WTC11 (cell line): ENCODE data around the gene DHDDS. TPM values are rescaled to one million over a fixed set of nuclear protein-coding genes. Genes with fewer than 3 reads are reported as not detected.

Experiments
- ATAC-seq: fragments of 200-7000 bp; cut with Tn5 transposase; 2 replicates; pipeline ENCODE4 v1.10.0; 2021; ENCODE audit warnings: mild to moderate bottlenecking, moderate library complexity
- CTCF ChIA-PET: fragments of 300-600 bp; sonication (Branson Sonifier 250); formaldehyde crosslinking; loops from one replicate; lab custom pipeline; 2021; ENCODE audit warnings: antibody characterized with exemption; lab: Charles Lee
- POLR2A ChIA-PET: fragments of 350-600 bp; sonication (Branson Sonifier 250); formaldehyde crosslinking; loops from one replicate; lab custom pipeline; 2021; ENCODE audit warnings: antibody characterized with exemption; lab: Charles Lee
- DNase-seq: peaks from one replicate; pipeline ENCODE4 v3.0.0; 2021; ENCODE audit warnings: low spot score
- H3K27ac Mint-ChIP-seq: 2 replicates; pipeline ENCODE4 v1.8.0; 2021; ENCODE audit warnings: mixed read lengths
- H3K27me3 Mint-ChIP-seq: 2 replicates; pipeline ENCODE4 v1.8.0; 2021; ENCODE audit warnings: low read depth, mild to moderate bottlenecking, moderate library complexity, mixed read lengths
- H3K36me3 Mint-ChIP-seq: 2 replicates; pipeline ENCODE4 v1.8.0; 2021; ENCODE audit warnings: mixed read lengths
- H3K4me1 Mint-ChIP-seq: 2 replicates; pipeline ENCODE4 v1.8.0; 2022; ENCODE audit warnings: mixed read lengths
- H3K4me3 Mint-ChIP-seq: 2 replicates; pipeline ENCODE4 v1.8.0; 2021; ENCODE audit warnings: mild to moderate bottlenecking, moderate library complexity, mixed read lengths
- H3K9me3 Mint-ChIP-seq: 2 replicates; pipeline ENCODE4 v1.8.0; 2021; ENCODE audit warnings: mixed read lengths
- CBFB ChIP-seq: sonication (generic); formaldehyde crosslinking; IDR thresholded peaks from 2 replicates; pipeline ENCODE4 v1.8.1; 2022; ENCODE audit warnings: mild to moderate bottlenecking, low read depth, missing genetic modification reagents
- EMX1 ChIP-seq: fragments of 250-450 bp; sonication (Bioruptor Pico); IDR thresholded peaks from 2 replicates; pipeline ENCODE4 v1.8.0; 2021; ENCODE audit warnings: mild to moderate bottlenecking
- ESRRA ChIP-seq: sonication (generic); formaldehyde crosslinking; IDR thresholded peaks from 2 replicates; pipeline ENCODE4 v1.8.1; 2022; ENCODE audit warnings: mild to moderate bottlenecking, missing genetic modification reagents, borderline replicate concordance
- GABPB1 ChIP-seq: sonication (generic); formaldehyde crosslinking; IDR thresholded peaks from 2 replicates; pipeline ENCODE4 v1.8.1; 2023; ENCODE audit warnings: mild to moderate bottlenecking, missing genetic modification reagents
- JUN ChIP-seq: sonication (generic); formaldehyde crosslinking; IDR thresholded peaks from 2 replicates; pipeline ENCODE4 v1.8.0; 2023; ENCODE audit warnings: mild to moderate bottlenecking, missing genetic modification reagents
- KAT7 ChIP-seq: sonication (generic); formaldehyde crosslinking; IDR thresholded peaks from 2 replicates; pipeline ENCODE4 v1.8.1; 2023; ENCODE audit warnings: missing genetic modification reagents, mild to moderate bottlenecking, borderline replicate concordance
- NFATC4 ChIP-seq: fragments of 250-450 bp; sonication (Bioruptor Pico); IDR thresholded peaks from 2 replicates; pipeline ENCODE4 v1.9.0; 2021; ENCODE audit warnings: mild to moderate bottlenecking
- NFYB ChIP-seq: sonication (generic); formaldehyde crosslinking; conservative IDR thresholded peaks from 2 replicates; pipeline ENCODE4 v1.8.0; 2022; ENCODE audit warnings: low read depth, missing genetic modification reagents
- NR2C2 ChIP-seq: sonication (generic); formaldehyde crosslinking; IDR thresholded peaks from 2 replicates; pipeline ENCODE4 v1.8.0; 2022; ENCODE audit warnings: mild to moderate bottlenecking, missing genetic modification reagents
- SP1 ChIP-seq: sonication (generic); formaldehyde crosslinking; conservative IDR thresholded peaks from 2 replicates; pipeline ENCODE4 v1.8.1; 2022; ENCODE audit warnings: missing genetic modification reagents
- TP53 ChIP-seq: sonication (generic); formaldehyde crosslinking; IDR thresholded peaks from 2 replicates; pipeline ENCODE4 v1.8.1; 2023; ENCODE audit warnings: mild to moderate bottlenecking, missing genetic modification reagents
- ZNF263 ChIP-seq: sonication (generic); formaldehyde crosslinking; IDR thresholded peaks from 2 replicates; pipeline ENCODE4 v1.8.1; 2022; ENCODE audit warnings: low read depth, mild to moderate bottlenecking, moderate library complexity, missing genetic modification reagents
- ZNF317 ChIP-seq: sonication (generic); formaldehyde crosslinking; IDR thresholded peaks from 2 replicates; pipeline ENCODE4 v1.8.1; 2023; ENCODE audit warnings: low read depth, mild to moderate bottlenecking, moderate library complexity, missing genetic modification reagents, borderline replicate concordance
- ZNF396 ChIP-seq: fragments of 250-450 bp; sonication (Bioruptor Pico); IDR thresholded peaks from 2 replicates; pipeline ENCODE4 v1.8.0; 2021; ENCODE audit warnings: mild to moderate bottlenecking, moderate library complexity, borderline replicate concordance
- ZNF416 ChIP-seq: fragments of 250-450 bp; sonication (Bioruptor Pico); IDR thresholded peaks from 2 replicates; pipeline ENCODE4 v1.9.0; 2021; ENCODE audit warnings: mild to moderate bottlenecking, inconsistent platforms
- total RNA-seq: library from RNA; stranded (reverse); gene quantifications from 3 replicates; pipeline ENCODE4 v1.2.3, GENCODE V29; 2021
- TF ChIP-seq, protein P1 (sequence below): sonication (generic); formaldehyde crosslinking; IDR thresholded peaks from 2 replicates; pipeline ENCODE4 v1.8.0; 2023; ENCODE audit warnings: mild to moderate bottlenecking, missing genetic modification reagents
- TF ChIP-seq, protein P2 (sequence below): sonication (generic); formaldehyde crosslinking; IDR thresholded peaks from 2 replicates; pipeline ENCODE4 v1.8.1; 2023; ENCODE audit warnings: mild to moderate bottlenecking, missing genetic modification reagents, moderate library complexity
- TF ChIP-seq, protein P3 (sequence below): sonication (generic); formaldehyde crosslinking; IDR thresholded peaks from 2 replicates; pipeline ENCODE4 v1.8.0; 2023; ENCODE audit warnings: missing genetic modification reagents
- TF ChIP-seq, protein P4 (sequence below): sonication (generic); formaldehyde crosslinking; conservative IDR thresholded peaks from 2 replicates; pipeline ENCODE4 v1.8.1; 2022; ENCODE audit warnings: mild to moderate bottlenecking, missing genetic modification reagents
- TF ChIP-seq, protein P5 (sequence below): fragments of 250-450 bp; sonication (Bioruptor Pico); IDR thresholded peaks from 2 replicates; pipeline ENCODE4 v1.9.0; 2021; ENCODE audit warnings: mild to moderate bottlenecking, borderline replicate concordance

DHDDS gene
- total RNA-seq, 1 experiment from 2014 or later = 55.4 TPM

DNA sequence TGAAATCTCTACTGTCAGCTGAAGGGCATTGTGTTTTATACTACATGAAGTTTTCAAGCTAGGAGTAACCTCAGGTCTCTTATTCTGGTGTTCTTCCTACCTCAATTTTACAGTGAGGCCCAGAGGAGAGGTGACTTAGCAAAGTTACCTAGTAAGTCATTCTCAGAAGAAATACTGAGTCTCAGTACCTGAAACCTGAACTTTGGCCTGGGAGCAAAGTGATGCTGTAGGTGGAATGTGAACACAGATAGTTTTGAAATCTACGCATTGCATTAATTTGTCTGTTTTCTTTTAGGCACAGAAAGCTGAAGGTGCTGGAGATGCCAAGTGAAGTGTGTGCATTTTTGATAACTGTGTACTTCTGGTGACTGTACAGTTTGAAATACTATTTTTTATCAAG is 42.7 kb downstream of the DHDDS start (continued):
- TF ChIP-seq CBFB (no peak), ZNF396 (no peak), JUN (CRISPR knock-in tag) (no peak), KAT7 (no peak), ESRRA (CRISPR knock-in tag) (no peak), ZNF317 (CRISPR knock-in tag) (no peak), NFYB (CRISPR knock-in tag) (no peak), ZNF263 (no peak), TP53 (CRISPR knock-in tag) (no peak), ZNF416 (no peak)
- TF ChIP-seq, protein P1, sequence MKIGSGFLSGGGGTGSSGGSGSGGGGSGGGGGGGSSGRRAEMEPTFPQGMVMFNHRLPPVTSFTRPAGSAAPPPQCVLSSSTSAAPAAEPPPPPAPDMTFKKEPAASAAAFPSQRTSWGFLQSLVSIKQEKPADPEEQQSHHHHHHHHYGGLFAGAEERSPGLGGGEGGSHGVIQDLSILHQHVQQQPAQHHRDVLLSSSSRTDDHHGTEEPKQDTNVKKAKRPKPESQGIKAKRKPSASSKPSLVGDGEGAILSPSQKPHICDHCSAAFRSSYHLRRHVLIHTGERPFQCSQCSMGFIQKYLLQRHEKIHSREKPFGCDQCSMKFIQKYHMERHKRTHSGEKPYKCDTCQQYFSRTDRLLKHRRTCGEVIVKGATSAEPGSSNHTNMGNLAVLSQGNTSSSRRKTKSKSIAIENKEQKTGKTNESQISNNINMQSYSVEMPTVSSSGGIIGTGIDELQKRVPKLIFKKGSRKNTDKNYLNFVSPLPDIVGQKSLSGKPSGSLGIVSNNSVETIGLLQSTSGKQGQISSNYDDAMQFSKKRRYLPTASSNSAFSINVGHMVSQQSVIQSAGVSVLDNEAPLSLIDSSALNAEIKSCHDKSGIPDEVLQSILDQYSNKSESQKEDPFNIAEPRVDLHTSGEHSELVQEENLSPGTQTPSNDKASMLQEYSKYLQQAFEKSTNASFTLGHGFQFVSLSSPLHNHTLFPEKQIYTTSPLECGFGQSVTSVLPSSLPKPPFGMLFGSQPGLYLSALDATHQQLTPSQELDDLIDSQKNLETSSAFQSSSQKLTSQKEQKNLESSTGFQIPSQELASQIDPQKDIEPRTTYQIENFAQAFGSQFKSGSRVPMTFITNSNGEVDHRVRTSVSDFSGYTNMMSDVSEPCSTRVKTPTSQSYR (CRISPR knock-in tag) = no peak

DNA sequence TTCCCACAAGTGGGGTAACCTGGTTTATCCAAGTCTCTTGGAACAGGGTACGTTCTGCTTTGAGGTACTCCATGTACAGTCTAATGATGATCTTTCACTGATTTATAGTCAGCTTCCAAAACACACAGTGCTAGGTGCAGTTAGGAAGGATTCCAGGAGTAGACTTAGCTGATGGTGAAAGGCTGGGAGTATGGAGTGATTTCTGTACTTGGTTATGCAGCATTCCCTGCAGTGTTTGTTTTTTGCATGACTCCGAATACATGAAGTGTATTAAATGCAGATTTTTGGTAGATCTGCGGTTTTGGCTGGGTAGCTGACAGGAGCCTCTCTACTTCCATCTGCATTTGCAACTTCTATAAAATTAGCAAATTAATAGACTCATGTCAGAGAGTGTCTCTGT is 43.9 kb downstream of the DHDDS start:
- TF ChIP-seq GABPB1 (CRISPR knock-in tag) (no peak), EMX1 (CRISPR knock-in tag) (0 out of 2 replicates have a peak, but pooled peaks have one; percentile 34)
- TF ChIP-seq, protein P2, sequence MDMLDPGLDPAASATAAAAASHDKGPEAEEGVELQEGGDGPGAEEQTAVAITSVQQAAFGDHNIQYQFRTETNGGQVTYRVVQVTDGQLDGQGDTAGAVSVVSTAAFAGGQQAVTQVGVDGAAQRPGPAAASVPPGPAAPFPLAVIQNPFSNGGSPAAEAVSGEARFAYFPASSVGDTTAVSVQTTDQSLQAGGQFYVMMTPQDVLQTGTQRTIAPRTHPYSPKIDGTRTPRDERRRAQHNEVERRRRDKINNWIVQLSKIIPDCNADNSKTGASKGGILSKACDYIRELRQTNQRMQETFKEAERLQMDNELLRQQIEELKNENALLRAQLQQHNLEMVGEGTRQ (CRISPR knock-in tag) = no peak
- H3K9me3 Mint-ChIP-seq = no peaks in the 10 kb centered on the region
- POLR2A ChIA-PET = no interaction called here
- DNase-seq (no peak), ATAC-seq (no peak)
- peaks cover 48% of the 10 kb centered on the region for H3K36me3 Mint-ChIP-seq
- H3K4me1 Mint-ChIP-seq = peaks cover 17% of the 10 kb centered on the region
- no peaks in the 10 kb centered on the region for H3K27me3 Mint-ChIP-seq
- peak overlapping the region; percentile 82; the same call in 1 of the 2 replicates for H3K27ac Mint-ChIP-seq
- CTCF ChIA-PET = no interaction called here
- H3K4me3 Mint-ChIP-seq = no peak overlapping the region

DNA sequence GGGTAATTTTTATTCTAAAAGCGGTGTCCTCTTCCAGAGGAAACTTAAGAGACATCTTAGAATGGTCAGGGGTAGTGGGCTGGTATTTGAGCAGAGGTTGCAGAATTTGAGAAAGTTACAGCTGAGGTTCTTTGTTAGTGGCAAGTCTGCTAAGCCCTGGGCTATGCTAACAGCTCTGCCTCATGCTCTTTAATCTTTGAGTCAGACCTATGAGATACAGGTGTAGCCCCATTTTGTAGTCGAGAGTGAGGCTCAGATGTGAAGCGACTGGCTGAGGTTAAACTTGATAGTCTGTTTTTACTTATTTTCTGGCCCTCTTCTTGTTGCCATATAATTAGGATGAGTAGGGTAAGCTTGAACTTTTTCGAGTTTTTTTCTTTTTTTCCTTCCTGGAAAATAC is 44.8 kb downstream of the DHDDS start:
- no peaks in the 10 kb centered on the region for H3K27me3 Mint-ChIP-seq
- TF ChIP-seq KAT7 = no peak
- no peak for TF ChIP-seq SP1 (CRISPR knock-in tag)
- TF ChIP-seq NFATC4 (CRISPR knock-in tag) = 0 out of 2 replicates have a peak, but pooled peaks have one; percentile 32
- TF ChIP-seq, protein P3, sequence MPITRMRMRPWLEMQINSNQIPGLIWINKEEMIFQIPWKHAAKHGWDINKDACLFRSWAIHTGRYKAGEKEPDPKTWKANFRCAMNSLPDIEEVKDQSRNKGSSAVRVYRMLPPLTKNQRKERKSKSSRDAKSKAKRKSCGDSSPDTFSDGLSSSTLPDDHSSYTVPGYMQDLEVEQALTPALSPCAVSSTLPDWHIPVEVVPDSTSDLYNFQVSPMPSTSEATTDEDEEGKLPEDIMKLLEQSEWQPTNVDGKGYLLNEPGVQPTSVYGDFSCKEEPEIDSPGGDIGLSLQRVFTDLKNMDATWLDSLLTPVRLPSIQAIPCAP (CRISPR knock-in tag) = no peak
- TF ChIP-seq, protein P2 (CRISPR knock-in tag) = no peak
- TF ChIP-seq ZNF396 = no peak
- TF ChIP-seq, protein P4, sequence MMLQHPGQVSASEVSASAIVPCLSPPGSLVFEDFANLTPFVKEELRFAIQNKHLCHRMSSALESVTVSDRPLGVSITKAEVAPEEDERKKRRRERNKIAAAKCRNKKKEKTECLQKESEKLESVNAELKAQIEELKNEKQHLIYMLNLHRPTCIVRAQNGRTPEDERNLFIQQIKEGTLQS (CRISPR knock-in tag) = no peak
- no peak for TF ChIP-seq NR2C2 (CRISPR knock-in tag)
- TF ChIP-seq, protein P5, sequence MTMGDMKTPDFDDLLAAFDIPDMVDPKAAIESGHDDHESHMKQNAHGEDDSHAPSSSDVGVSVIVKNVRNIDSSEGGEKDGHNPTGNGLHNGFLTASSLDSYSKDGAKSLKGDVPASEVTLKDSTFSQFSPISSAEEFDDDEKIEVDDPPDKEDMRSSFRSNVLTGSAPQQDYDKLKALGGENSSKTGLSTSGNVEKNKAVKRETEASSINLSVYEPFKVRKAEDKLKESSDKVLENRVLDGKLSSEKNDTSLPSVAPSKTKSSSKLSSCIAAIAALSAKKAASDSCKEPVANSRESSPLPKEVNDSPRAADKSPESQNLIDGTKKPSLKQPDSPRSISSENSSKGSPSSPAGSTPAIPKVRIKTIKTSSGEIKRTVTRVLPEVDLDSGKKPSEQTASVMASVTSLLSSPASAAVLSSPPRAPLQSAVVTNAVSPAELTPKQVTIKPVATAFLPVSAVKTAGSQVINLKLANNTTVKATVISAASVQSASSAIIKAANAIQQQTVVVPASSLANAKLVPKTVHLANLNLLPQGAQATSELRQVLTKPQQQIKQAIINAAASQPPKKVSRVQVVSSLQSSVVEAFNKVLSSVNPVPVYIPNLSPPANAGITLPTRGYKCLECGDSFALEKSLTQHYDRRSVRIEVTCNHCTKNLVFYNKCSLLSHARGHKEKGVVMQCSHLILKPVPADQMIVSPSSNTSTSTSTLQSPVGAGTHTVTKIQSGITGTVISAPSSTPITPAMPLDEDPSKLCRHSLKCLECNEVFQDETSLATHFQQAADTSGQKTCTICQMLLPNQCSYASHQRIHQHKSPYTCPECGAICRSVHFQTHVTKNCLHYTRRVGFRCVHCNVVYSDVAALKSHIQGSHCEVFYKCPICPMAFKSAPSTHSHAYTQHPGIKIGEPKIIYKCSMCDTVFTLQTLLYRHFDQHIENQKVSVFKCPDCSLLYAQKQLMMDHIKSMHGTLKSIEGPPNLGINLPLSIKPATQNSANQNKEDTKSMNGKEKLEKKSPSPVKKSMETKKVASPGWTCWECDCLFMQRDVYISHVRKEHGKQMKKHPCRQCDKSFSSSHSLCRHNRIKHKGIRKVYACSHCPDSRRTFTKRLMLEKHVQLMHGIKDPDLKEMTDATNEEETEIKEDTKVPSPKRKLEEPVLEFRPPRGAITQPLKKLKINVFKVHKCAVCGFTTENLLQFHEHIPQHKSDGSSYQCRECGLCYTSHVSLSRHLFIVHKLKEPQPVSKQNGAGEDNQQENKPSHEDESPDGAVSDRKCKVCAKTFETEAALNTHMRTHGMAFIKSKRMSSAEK = no peak
- CTCF ChIA-PET = no interaction called here
- peaks cover 11% of the 10 kb centered on the region for H3K4me1 Mint-ChIP-seq
- H3K27ac Mint-ChIP-seq = peak overlapping the region; percentile 82; the same call in 1 of the 2 replicates
- H3K9me3 Mint-ChIP-seq = no peaks in the 10 kb centered on the region
- POLR2A ChIA-PET = interaction anchor here (1.2 kb wide), 1 partner anchor 14 kb away, joined by 3 read pairs; no protein-coding TSS in a partner anchor
- no peak overlapping the region for H3K4me3 Mint-ChIP-seq
- H3K36me3 Mint-ChIP-seq = peaks cover 48% of the 10 kb centered on the region
- ATAC-seq (no peak), DNase-seq (no peak)
